Measurements from ENCODE around the gene ALPK3. TPM values are rescaled to one million over a fixed set of nuclear protein-coding genes. Genes with fewer than 3 reads are reported as not detected.

ALPK3 gene
- polyA plus RNA-seq, 1 donor (not counting 4 experiments of a cell fraction or from before 2014, with no cell fraction given) = 0.07 TPM

GRCh38 chr15:84772031-84772430 lies 45.1 kb upstream of the ALPK3 start:
- Histone ChIP-seq H3K9me1 (ENCODE audit: control insufficient read depth, extremely low read depth, insufficient read depth, low read length) (no peaks in the 10 kb centered on the region), H3K9ac (ENCODE audit: control insufficient read depth, extremely low read depth, insufficient read depth, low read length) (no peak overlapping the region), H3K36me3 (ENCODE audit: control insufficient read depth in 2 of 2, extremely low read depth in 1 of 2, insufficient read depth in 2 of 2, low read length in 2 of 2) (peaks cover 9 to 15% of the 10 kb centered on the region in 2 experiments), H3K79me2 (ENCODE audit: control insufficient read depth, insufficient read depth, low read length) (peaks cover 42% of the 10 kb centered on the region), H3K4me3 (ENCODE audit: control insufficient read depth in 2 of 3, extremely low read depth in 1 of 3, insufficient read depth in 2 of 3, low read depth in 1 of 3, low read length in 3 of 3) (no peak overlapping the region), H3K27ac (ENCODE audit: control insufficient read depth, insufficient read depth, low read length) (no peak overlapping the region), H4K20me1 (ENCODE audit: control insufficient read depth, extremely low read depth, insufficient read depth, low read length) (no peaks in the 10 kb centered on the region), H3K4me1 (ENCODE audit: control insufficient read depth, extremely low read depth, insufficient read depth, low read length) (no peaks in the 10 kb centered on the region), H3K4me2 (ENCODE audit: control insufficient read depth, extremely low read depth, insufficient read depth, low read depth, low read length) (no peak overlapping the region), H2AFZ (ENCODE audit: control insufficient read depth, low read length) (no peak overlapping the region), H3K9me3 (ENCODE audit: control insufficient read depth, low read depth, low read length) (no peaks in the 10 kb centered on the region), H3K27me3 (ENCODE audit: control insufficient read depth, extremely low read depth, insufficient read depth, low read length) (no peaks in the 10 kb centered on the region)
- DNase-seq (ENCODE audit: low read depth, low spot score) (no peak), FAIRE-seq (no peak)
- dilution Hi-C loops (cut with MboI; ENCODE audit: extremely low pct_ligation_motif_present, low sequenced_read_pairs) = no loop called here
- TF ChIP-seq CTCF (optimal IDR thresholded peaks at IDR 0.05 in 1 of 3, IDR thresholded peaks at IDR 0.05 in 1 of 3, conservative IDR thresholded peaks at IDR 0.05 in 1 of 3; ENCODE audit: extremely low read depth in 1 of 3, insufficient read depth in 2 of 3, low read length in 3 of 3) (no peak), EZH2 (IDR thresholded peaks at IDR 0.05; ENCODE audit: low read length) (no peak)

DNA sequence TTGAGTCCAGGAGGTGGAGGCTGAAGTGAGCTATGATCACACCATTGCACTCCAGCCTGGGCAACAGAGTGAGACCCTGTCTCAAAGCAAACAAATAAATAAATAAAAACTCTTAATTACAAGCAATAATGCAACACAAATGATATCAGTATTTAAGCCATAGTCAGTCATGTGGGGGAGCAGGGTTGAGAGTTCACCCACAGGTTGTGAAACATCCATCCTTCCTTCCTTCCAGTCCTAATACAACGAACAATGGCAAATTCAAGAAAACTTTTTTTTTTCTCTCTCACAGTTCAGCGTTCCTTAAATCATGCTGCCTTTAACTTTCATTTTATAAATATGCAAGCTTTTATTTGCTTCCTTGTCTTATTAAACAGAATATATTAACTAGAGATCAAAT lies 44.7 kb upstream of the ALPK3 start:
- H3K4me1 ChIP-seq (ENCODE audit: control insufficient read depth, extremely low read depth, insufficient read depth, low read length) = no peaks in the 10 kb centered on the region
- dilution Hi-C loops (cut with MboI; ENCODE audit: extremely low pct_ligation_motif_present, low sequenced_read_pairs) = no loop called here
- TF ChIP-seq CTCF (optimal IDR thresholded peaks at IDR 0.05 in 1 of 3, IDR thresholded peaks at IDR 0.05 in 1 of 3, conservative IDR thresholded peaks at IDR 0.05 in 1 of 3; ENCODE audit: extremely low read depth in 1 of 3, insufficient read depth in 2 of 3, low read length in 3 of 3) = no peak
- no peak for TF ChIP-seq EZH2 (IDR thresholded peaks at IDR 0.05; ENCODE audit: low read length)
- DNase-seq (ENCODE audit: low read depth, low spot score) (no peak), FAIRE-seq (no peak)
- no peaks in the 10 kb centered on the region for H3K27me3 ChIP-seq (ENCODE audit: control insufficient read depth, extremely low read depth, insufficient read depth, low read length)
- no peak overlapping the region for H3K27ac ChIP-seq (ENCODE audit: control insufficient read depth, insufficient read depth, low read length)
- no peak overlapping the region for H3K4me3 ChIP-seq (ENCODE audit: control insufficient read depth in 2 of 3, extremely low read depth in 1 of 3, insufficient read depth in 2 of 3, low read depth in 1 of 3, low read length in 3 of 3)
- no peaks in the 10 kb centered on the region for H3K9me1 ChIP-seq (ENCODE audit: control insufficient read depth, extremely low read depth, insufficient read depth, low read length)
- H3K9ac ChIP-seq (ENCODE audit: control insufficient read depth, extremely low read depth, insufficient read depth, low read length) = no peak overlapping the region
- H3K4me2 ChIP-seq (ENCODE audit: control insufficient read depth, extremely low read depth, insufficient read depth, low read depth, low read length) = no peak overlapping the region
- H4K20me1 ChIP-seq (ENCODE audit: control insufficient read depth, extremely low read depth, insufficient read depth, low read length) = no peaks in the 10 kb centered on the region
- H3K79me2 ChIP-seq (ENCODE audit: control insufficient read depth, insufficient read depth, low read length) = peaks cover 38% of the 10 kb centered on the region
- H3K9me3 ChIP-seq (ENCODE audit: control insufficient read depth, low read depth, low read length) = no peaks in the 10 kb centered on the region
- no peak overlapping the region for H2AFZ ChIP-seq (ENCODE audit: control insufficient read depth, low read length)
- H3K36me3 ChIP-seq (ENCODE audit: control insufficient read depth in 2 of 2, extremely low read depth in 1 of 2, insufficient read depth in 2 of 2, low read length in 2 of 2) = peaks cover 4 to 12% of the 10 kb centered on the region in 2 experiments
